ENCODE results near the gene ZSCAN5C. TPM values are rescaled to one million over a fixed set of nuclear protein-coding genes. Genes with fewer than 3 reads are reported as not detected.
A peak's percentile ranks its signal among the peaks of the same experiment; 100 is the strongest.

ZSCAN5C gene
- total RNA-seq = not detected

GRCh38 chr19:56201973-56202372, at the start of gene ZSCAN5C:
TSS of gene ZSCAN5C (plus strand) at chr19:56202273. CDS start at chr19:56205914, 3,641 bp downstream.
- DNase-seq (no peak), ATAC-seq (no peak)
- ChIA-PET POLR2A (no interaction called here), CTCF (no interaction called here)
- Mint-ChIP-seq H3K27ac (no peak within 1 kb of the TSS), H3K4me1 (ENCODE audit: low read depth) (no peaks in the 10 kb centered on the region), H3K4me3 (no peak within 1 kb of the TSS), H3K27me3 (ENCODE audit: low read depth) (peaks cover 2% of the 10 kb centered on the region), H3K9me3 (ENCODE audit: insufficient read depth) (no peaks in the 10 kb centered on the region), H3K36me3 (ENCODE audit: low read depth) (no peaks in the 10 kb centered on the region)

- Mint-ChIP-seq H3K4me1 (ENCODE audit: low read depth) (peaks cover 16% of the 10 kb centered on the region), H3K36me3 (ENCODE audit: low read depth) (peaks cover 15% of the 10 kb centered on the region), H3K27ac (no peak overlapping the region), H3K9me3 (ENCODE audit: insufficient read depth) (no peaks in the 10 kb centered on the region), H3K4me3 (no peak overlapping the region), H3K27me3 (ENCODE audit: low read depth) (no peaks in the 10 kb centered on the region)
- ChIA-PET POLR2A (no interaction called here), CTCF (interaction anchor here (1.0 kb wide), 1 partner anchor 15 kb away, joined by 3 read pairs; no protein-coding TSS in a partner anchor)
- ATAC-seq (no peak), DNase-seq (no peak)
Observed at GRCh38 chr19:56152644-56153043, 49.4 kb upstream of the ZSCAN5C start.

GRCh38 chr19:56153507-56153906, 48.6 kb upstream of the ZSCAN5C start:
- Mint-ChIP-seq H3K4me3 (no peak overlapping the region), H3K27me3 (ENCODE audit: low read depth) (no peaks in the 10 kb centered on the region), H3K4me1 (ENCODE audit: low read depth) (peaks cover 16% of the 10 kb centered on the region), H3K36me3 (ENCODE audit: low read depth) (peaks cover 13% of the 10 kb centered on the region), H3K27ac (peak overlapping the region; percentile 69), H3K9me3 (ENCODE audit: insufficient read depth) (no peaks in the 10 kb centered on the region)
- ChIA-PET CTCF (interaction anchor here (1.0 kb wide), 1 partner anchor 15 kb away, joined by 3 read pairs; no protein-coding TSS in a partner anchor), POLR2A (no interaction called here)
- no peak for DNase-seq
- peak; percentile 30 for ATAC-seq

GRCh38 chr19:56155124-56155687, 46.9 kb upstream of the ZSCAN5C start:
- Mint-ChIP-seq H3K9me3 (ENCODE audit: insufficient read depth) (no peaks in the 10 kb centered on the region), H3K4me1 (ENCODE audit: low read depth) (peaks cover 16% of the 10 kb centered on the region), H3K27ac (no peak overlapping the region), H3K27me3 (ENCODE audit: low read depth) (no peaks in the 10 kb centered on the region), H3K4me3 (no peak overlapping the region), H3K36me3 (ENCODE audit: low read depth) (peaks cover 13% of the 10 kb centered on the region)
- no peak for ATAC-seq
- DNase-seq = no peak
- CTCF ChIA-PET = interaction anchor here (1.1 to 1.7 kb wide), 2 partner anchors 16 to 44 kb away, joined by 3 to 5 read pairs; no protein-coding TSS in a partner anchor
- POLR2A ChIA-PET = no interaction called here

GRCh38 chr19:56156768-56157167, 45.3 kb upstream of the ZSCAN5C start:
- DNase-seq = no peak
- ChIA-PET POLR2A (no interaction called here), CTCF (no interaction called here)
- Mint-ChIP-seq H3K36me3 (ENCODE audit: low read depth) (peaks cover 13% of the 10 kb centered on the region), H3K9me3 (ENCODE audit: insufficient read depth) (no peaks in the 10 kb centered on the region), H3K4me3 (no peak overlapping the region), H3K4me1 (ENCODE audit: low read depth) (peaks cover 16% of the 10 kb centered on the region), H3K27ac (no peak overlapping the region), H3K27me3 (ENCODE audit: low read depth) (no peaks in the 10 kb centered on the region)
- no peak for ATAC-seq

GRCh38 chr19:56158170-56158757, 43.8 kb upstream of the ZSCAN5C start:
- Mint-ChIP-seq H3K4me1 (ENCODE audit: low read depth) (peaks cover 12% of the 10 kb centered on the region), H3K27ac (no peak overlapping the region), H3K36me3 (ENCODE audit: low read depth) (peaks cover 13% of the 10 kb centered on the region), H3K9me3 (ENCODE audit: insufficient read depth) (no peaks in the 10 kb centered on the region), H3K27me3 (ENCODE audit: low read depth) (no peaks in the 10 kb centered on the region), H3K4me3 (no peak overlapping the region)
- ATAC-seq = no peak
- ChIA-PET CTCF (interaction anchor here (0.9 kb wide), 1 partner anchor 95 kb away, joined by 3 read pairs; no protein-coding TSS in a partner anchor), POLR2A (no interaction called here)
- no peak for DNase-seq

GRCh38 chr19:56159009-56159559, 43.0 kb upstream of the ZSCAN5C start:
- ChIA-PET CTCF (no interaction called here), POLR2A (no interaction called here)
- peaks cover 9% of the 10 kb centered on the region for H3K4me1 Mint-ChIP-seq (ENCODE audit: low read depth)
- H3K4me3 Mint-ChIP-seq = no peak overlapping the region
- peaks cover 13% of the 10 kb centered on the region for H3K36me3 Mint-ChIP-seq (ENCODE audit: low read depth)
- DNase-seq = no peak
- no peaks in the 10 kb centered on the region for H3K27me3 Mint-ChIP-seq (ENCODE audit: low read depth)
- ATAC-seq = no peak
- H3K9me3 Mint-ChIP-seq (ENCODE audit: insufficient read depth) = no peaks in the 10 kb centered on the region
- no peak overlapping the region for H3K27ac Mint-ChIP-seq

- no peak overlapping the region for H3K27ac Mint-ChIP-seq
- peaks cover 12% of the 10 kb centered on the region for H3K4me1 Mint-ChIP-seq (ENCODE audit: low read depth)
- POLR2A ChIA-PET = no interaction called here
- H3K27me3 Mint-ChIP-seq (ENCODE audit: low read depth) = no peaks in the 10 kb centered on the region
- no peaks in the 10 kb centered on the region for H3K9me3 Mint-ChIP-seq (ENCODE audit: insufficient read depth)
- no peak for ATAC-seq
- H3K4me3 Mint-ChIP-seq = no peak overlapping the region
- no peak for DNase-seq
- peaks cover 13% of the 10 kb centered on the region for H3K36me3 Mint-ChIP-seq (ENCODE audit: low read depth)
- CTCF ChIA-PET = no interaction called here
Observed at GRCh38 chr19:56159622-56160271, 42.3 kb upstream of the ZSCAN5C start.

- DNase-seq = no peak
- peaks cover 15% of the 10 kb centered on the region for H3K4me1 Mint-ChIP-seq (ENCODE audit: low read depth)
- no peak overlapping the region for H3K27ac Mint-ChIP-seq
- H3K36me3 Mint-ChIP-seq (ENCODE audit: low read depth) = peaks cover 13% of the 10 kb centered on the region
- no peaks in the 10 kb centered on the region for H3K9me3 Mint-ChIP-seq (ENCODE audit: insufficient read depth)
- POLR2A ChIA-PET = no interaction called here
- CTCF ChIA-PET = no interaction called here
- no peaks in the 10 kb centered on the region for H3K27me3 Mint-ChIP-seq (ENCODE audit: low read depth)
- no peak for ATAC-seq
- no peak overlapping the region for H3K4me3 Mint-ChIP-seq
Observed at GRCh38 chr19:56161534-56161933, 40.5 kb upstream of the ZSCAN5C start.

- ATAC-seq = peak; percentile 44
- ChIA-PET POLR2A (no interaction called here), CTCF (no interaction called here)
- no peaks in the 10 kb centered on the region for H3K27me3 Mint-ChIP-seq (ENCODE audit: low read depth)
- H3K4me1 Mint-ChIP-seq (ENCODE audit: low read depth) = peaks cover 15% of the 10 kb centered on the region
- H3K27ac Mint-ChIP-seq = no peak overlapping the region
- H3K36me3 Mint-ChIP-seq (ENCODE audit: low read depth) = peaks cover 13% of the 10 kb centered on the region
- peak; percentile 29 for DNase-seq
- no peak overlapping the region for H3K4me3 Mint-ChIP-seq
- H3K9me3 Mint-ChIP-seq (ENCODE audit: insufficient read depth) = no peaks in the 10 kb centered on the region
Observed at GRCh38 chr19:56162258-56162657, 39.8 kb upstream of the ZSCAN5C start.

GRCh38 chr19:56163097-56163496, 39.0 kb upstream of the ZSCAN5C start:
- POLR2A ChIA-PET = no interaction called here
- peaks cover 15% of the 10 kb centered on the region for H3K4me1 Mint-ChIP-seq (ENCODE audit: low read depth)
- ATAC-seq (no peak), DNase-seq (no peak)
- peaks cover 10% of the 10 kb centered on the region for H3K36me3 Mint-ChIP-seq (ENCODE audit: low read depth)
- CTCF ChIA-PET = no interaction called here
- no peaks in the 10 kb centered on the region for H3K27me3 Mint-ChIP-seq (ENCODE audit: low read depth)
- H3K27ac Mint-ChIP-seq = no peak overlapping the region
- no peaks in the 10 kb centered on the region for H3K9me3 Mint-ChIP-seq (ENCODE audit: insufficient read depth)
- no peak overlapping the region for H3K4me3 Mint-ChIP-seq

- CTCF ChIA-PET = no interaction called here
- POLR2A ChIA-PET = no interaction called here
- Mint-ChIP-seq H3K4me1 (ENCODE audit: low read depth) (peaks cover 19% of the 10 kb centered on the region), H3K36me3 (ENCODE audit: low read depth) (no peaks in the 10 kb centered on the region), H3K27ac (no peak overlapping the region), H3K9me3 (ENCODE audit: insufficient read depth) (no peaks in the 10 kb centered on the region), H3K27me3 (ENCODE audit: low read depth) (no peaks in the 10 kb centered on the region), H3K4me3 (no peak overlapping the region)
- no peak for DNase-seq
- no peak for ATAC-seq
Observed at GRCh38 chr19:56167064-56167578, 35.0 kb upstream of the ZSCAN5C start.
